ENCODE results near the gene KCNH1.

GRCh38 chr1:210652329-210652954, 481.5 kb downstream of the KCNH1 start:
- TF ChIP-seq CTCF (IDR thresholded peaks at IDR 0.05) (no peak), POLR2A (IDR thresholded peaks at IDR 0.05) (no peak)

Data from Peyer's patch (tissue), 4 donors.